ENCODE data around the gene METTL27. TPM values are rescaled to one million over a fixed set of nuclear protein-coding genes. Genes with fewer than 3 reads are reported as not detected.
"Not testable (repeated sequence)": the region's sequence is repeated elsewhere in the genome, so short reads cannot be mapped to it uniquely, and the experiment has no call there.

The METTL27 gene
- total RNA-seq, 2 experiments from 2014 or later = 0.21 TPM; not detected in 1

DNA sequence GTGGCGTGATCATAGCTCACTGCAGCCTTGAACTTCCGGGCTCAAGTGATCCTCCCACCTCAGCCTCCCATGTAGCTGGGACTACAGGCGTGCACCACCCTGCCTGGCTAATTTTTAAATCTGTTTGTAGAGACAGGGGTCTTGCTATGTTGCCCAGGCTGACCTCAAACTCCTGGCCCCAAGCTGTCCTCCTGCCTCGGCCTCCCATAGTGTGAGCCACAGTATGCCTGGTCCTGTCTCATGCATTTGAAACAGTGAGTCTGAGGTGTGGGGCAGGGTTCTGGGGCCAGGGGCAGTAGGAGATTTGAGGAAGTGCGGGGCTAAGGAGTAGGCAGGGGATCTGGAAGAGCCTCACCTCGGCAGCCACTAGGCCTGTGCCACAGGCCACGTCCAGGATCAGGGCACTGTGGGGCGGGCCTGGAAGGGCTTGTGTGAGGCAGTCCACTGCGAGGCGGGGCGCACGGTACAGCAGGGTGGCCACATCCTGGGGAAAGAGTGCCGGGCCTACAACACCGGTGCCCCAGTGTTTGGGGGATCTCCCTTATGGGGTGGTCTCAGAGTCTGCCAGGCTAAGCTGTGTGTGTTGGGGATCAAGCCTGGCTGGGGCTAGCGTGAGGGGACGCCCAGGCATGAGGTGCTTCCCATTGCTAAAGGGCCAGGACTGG lies 1.5 kb downstream of the METTL27 start:
- POLR2A ChIA-PET = no interaction called here
- CTCF ChIA-PET = no interaction called here

DNA sequence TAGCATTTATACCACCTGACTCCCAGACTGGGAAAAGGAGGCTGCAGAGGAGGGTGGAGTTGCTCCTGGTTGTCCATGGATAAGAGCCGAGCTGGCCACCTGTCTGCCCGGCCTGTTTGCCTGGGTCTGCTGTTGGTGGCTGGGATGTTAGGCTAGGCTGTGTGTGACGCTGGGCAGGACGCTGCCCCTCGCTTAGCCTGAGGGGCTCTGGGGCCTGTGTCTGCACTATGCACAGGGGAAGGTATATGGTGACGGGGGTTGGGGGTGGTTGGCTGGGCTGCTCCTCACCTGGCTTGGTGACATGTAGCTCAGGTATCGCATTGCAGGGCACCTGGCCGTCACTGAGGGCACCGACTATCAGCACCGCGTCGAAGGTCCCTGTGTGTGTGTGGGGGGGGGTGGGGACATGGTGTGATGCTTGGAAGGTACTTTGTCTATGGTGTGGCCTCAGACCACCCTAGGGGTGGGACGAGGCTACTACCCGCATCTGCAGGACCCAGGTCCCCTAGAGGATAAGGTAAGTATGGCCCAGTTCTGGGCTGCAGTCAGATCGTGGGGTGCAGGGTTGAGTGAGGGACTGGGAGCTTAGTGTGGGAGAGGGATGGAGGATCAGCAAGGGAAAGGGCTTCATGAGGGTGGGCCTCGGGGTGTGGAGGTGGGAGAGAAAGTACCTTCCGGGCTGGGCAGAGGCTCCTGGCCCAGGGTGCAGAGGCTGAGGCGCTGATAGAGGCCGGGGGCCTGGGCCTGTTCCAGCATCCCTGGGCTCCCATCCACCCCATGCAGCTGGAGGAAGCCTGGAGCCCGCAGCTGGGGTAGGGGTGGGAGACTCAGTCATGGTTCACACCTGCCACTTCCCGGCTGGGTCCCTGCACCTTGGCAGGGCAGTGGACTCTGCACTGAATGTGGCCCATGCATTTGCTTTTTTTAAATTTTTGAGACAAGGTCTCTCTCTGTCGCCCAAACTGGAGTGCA lies 2.3 kb downstream of the METTL27 start:
- ChIA-PET POLR2A (no interaction called here), CTCF (no interaction called here)

DNA sequence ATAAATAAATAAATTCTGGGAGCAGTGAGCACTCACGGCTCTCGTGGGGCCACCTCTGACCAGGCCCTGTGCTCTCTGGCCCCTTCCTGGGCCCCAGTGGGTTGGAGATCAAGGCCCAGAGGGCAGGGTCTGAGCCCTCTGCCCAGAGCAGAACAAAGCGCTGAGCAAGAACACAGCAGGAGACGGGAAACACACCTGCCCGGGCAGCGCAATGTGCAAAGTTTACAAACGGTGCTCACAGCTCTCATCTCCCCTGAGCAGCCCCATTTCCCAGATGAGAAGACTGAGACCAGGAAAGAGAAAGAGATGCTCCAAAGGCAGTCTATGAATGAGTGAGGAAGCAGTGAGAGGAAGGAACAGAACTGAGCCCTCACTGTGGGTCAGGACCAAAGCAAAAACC lies 3.0 kb downstream of the METTL27 start:
- ChIA-PET POLR2A (no interaction called here), CTCF (no interaction called here)

DNA sequence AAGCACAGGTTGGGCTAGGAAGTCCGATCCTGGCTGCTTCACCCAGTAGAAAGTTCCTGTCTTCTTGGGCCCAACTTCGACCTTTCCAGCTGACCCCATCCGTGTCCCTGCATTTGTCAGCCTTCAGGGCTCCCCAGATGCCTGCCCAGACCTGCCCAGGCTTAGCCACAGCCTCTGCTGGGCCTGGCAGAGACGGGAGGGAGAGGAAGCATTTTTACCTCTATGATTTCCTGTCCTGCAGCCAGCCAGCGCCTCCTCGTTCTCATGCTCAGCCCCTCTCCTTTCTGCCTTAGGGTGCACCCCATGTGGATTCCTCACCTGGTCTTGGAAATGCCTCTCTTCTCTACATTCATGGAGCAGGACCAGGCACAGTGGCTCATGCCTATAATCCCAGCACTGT lies 3.7 kb downstream of the METTL27 start:
- ChIA-PET CTCF (no interaction called here), POLR2A (no interaction called here)

DNA sequence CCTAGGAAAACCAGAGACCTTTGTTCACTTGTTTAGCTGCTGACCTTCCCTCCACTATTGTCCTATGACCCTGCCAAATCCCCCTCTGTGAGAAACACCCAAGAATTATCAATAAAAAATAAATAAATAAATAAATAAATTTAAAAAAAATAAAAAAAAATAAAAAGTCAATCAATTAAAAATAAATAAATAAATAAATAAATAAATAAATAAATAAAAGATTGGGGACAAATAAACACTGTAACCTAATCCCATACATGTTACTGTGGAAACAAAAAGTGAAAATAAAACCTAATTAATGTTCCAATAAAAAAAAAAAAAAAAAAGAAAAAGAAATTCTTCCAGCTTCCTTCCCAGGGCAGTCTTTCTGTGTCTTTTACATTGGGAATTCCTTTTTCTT lies 5.1 kb downstream of the METTL27 start:
- CTCF ChIA-PET, POLR2A ChIA-PET: not testable (repeated sequence)

DNA sequence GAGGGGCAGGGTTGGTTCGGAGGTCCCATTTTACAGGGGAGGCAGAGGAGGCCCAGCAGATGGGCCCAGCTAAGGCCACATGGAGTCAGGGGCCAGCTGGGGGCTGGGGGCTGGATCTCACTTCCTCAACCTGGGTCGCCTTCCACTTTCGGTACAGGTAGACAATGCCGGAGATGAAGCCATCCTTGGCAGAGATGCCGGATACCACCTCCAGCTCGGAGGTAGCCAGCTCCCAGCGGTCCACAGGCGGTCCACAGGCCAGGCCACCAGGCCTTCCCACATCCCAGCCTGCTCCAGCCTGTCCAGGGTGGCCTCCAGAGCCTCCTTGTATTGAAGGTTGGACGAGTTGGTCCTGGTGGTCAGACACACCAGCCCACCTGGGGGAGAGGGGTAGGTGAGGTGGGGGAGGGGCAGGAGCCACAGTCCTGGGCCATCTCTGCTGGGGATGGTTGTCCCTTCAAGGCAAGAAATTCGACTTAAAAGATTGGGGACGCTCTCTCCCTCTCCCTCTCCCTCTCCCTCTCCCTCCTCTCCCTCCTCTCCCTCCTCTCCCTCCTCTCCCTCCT lies 7.6 kb downstream of the METTL27 start:
- CTCF ChIA-PET = no interaction called here
- POLR2A ChIA-PET = no interaction called here

DNA sequence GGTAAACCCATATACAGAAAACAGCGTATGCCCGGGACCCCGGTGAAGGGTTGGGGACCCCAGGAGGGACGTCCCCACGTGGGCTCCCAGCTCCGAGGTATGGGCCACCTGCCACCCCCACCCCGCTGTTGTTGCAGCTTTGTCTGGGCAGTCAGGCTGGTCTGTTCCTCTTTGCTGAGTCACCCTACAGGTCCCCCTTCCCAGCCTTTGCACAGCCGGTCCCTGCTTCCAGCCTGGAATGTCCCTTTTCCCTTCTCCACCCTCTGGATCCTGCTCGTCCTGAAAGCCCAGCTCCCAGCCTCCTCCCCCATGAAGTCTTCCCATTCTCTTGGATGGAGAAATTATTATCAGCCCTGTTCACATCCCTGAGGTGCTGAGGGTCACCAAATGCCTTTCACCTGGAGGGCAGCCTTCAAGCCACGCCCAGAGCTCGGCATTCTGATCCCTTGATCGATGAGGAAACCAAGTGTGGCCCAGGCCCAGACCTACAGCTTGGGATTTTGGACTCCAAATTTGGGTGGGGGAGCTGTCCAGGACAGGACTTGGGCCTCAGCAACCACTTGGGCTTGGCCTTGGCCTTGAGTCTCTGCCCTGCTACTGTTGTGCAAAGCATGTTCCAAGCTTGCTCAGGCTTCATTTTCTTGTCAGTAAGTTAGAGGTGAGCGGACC lies 8.9 kb downstream of the METTL27 start:
- ChIA-PET CTCF (no interaction called here), POLR2A (no interaction called here)

DNA sequence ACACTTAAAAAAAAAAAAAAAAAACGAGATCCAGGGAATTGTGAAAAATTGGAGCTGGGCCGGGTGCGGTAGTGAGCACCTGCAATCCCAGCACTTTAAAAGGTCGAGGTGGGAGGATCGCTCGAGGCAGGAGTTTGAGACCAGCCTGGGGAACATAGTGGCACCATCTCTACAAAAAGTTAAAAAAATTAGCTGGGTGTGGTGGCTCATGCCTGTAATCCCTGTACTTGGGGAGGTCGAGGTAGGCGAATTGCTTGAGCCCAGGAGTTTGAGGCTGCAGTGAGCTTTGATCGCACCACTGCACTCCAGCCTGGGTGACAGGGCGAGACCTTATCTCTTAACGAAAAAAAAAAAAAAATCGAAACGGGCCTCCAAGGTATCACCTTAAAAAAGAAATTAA lies 9.5 kb downstream of the METTL27 start:
- ChIA-PET POLR2A (no interaction called here), CTCF (no interaction called here)

DNA sequence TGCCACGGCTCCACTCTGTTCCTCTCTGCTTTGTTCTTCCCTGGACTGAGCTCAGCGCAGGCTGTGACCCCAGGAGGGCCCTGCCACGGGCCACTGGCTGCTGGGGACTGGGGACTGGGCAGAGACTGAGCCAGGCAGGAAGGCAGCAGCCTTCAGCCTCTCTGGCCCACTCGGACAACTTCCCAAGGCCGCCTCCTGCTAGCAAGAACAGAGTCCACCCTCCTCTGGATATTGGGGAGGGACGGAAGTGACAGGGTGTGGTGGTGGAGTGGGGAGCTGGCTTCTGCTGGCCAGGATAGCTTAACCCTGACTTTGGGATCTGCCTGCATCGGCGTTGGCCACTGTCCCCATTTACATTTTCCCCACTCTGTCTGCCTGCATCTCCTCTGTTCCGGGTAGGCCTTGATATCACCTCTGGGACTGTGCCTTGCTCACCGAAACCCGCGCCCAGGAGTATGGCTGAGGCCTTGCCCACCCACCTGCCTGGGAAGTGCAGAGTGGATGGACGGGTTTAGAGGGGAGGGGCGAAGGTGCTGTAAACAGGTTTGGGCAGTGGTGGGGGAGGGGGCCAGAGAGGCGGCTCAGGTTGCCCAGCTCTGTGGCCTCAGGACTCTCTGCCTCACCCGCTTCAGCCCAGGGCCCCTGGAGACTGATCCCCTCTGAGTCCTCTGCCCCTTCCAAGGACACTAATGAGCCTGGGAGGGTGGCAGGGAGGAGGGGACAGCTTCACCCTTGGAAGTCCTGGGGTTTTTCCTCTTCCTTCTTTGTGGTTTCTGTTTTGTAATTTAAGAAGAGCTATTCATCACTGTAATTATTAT lies 10.3 kb downstream of the METTL27 start:
- ChIA-PET CTCF (no interaction called here), POLR2A (no interaction called here)

DNA sequence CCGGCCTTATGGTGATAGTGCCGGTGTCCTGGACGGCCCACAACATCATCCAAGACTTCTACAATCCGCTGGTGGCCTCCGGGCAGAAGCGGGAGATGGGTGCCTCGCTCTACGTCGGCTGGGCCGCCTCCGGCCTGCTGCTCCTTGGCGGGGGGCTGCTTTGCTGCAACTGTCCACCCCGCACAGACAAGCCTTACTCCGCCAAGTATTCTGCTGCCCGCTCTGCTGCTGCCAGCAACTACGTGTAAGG lies 10.8 kb downstream of the METTL27 start:
- CTCF ChIA-PET = no interaction called here
- POLR2A ChIA-PET = no interaction called here

DNA sequence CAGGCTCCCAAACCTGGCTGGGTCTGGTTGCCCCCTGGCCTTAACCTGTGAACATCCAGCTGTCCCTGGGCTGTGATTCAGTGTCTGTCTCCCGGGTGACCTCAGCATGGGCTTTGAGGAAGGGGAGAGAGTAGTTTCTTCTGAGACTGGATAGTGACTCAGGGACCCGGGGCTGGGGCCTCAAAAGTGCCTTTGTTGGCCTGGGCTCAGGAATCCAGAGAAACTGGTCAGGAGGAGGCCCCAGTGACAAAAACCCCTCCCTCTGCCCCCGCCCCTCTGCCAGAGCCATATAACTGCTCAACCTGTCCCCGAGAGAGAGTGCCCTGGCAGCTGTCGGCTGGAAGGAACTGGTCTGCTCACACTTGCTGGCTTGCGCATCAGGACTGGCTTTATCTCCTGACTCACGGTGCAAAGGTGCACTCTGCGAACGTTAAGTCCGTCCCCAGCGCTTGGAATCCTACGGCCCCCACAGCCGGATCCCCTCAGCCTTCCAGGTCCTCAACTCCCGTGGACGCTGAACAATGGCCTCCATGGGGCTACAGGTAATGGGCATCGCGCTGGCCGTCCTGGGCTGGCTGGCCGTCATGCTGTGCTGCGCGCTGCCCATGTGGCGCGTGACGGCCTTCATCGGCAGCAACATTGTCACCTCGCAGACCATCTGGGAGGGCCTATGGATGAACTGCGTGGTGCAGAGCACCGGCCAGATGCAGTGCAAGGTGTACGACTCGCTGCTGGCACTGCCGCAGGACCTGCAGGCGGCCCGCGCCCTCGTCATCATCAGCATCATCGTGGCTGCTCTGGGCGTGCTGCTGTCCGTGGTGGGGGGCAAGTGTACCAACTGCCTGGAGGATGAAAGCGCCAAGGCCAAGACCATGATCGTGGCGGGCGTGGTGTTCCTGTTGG lies 11.4 kb downstream of the METTL27 start, which contains the start of gene CLDN4:
CLDN4 (plus strand) TSS at position 316 of the 903 bp plus-strand sequence; CDS start at position 522, 206 bp downstream.
- POLR2A ChIA-PET = no interaction called here
- CTCF ChIA-PET = no interaction called here

DNA sequence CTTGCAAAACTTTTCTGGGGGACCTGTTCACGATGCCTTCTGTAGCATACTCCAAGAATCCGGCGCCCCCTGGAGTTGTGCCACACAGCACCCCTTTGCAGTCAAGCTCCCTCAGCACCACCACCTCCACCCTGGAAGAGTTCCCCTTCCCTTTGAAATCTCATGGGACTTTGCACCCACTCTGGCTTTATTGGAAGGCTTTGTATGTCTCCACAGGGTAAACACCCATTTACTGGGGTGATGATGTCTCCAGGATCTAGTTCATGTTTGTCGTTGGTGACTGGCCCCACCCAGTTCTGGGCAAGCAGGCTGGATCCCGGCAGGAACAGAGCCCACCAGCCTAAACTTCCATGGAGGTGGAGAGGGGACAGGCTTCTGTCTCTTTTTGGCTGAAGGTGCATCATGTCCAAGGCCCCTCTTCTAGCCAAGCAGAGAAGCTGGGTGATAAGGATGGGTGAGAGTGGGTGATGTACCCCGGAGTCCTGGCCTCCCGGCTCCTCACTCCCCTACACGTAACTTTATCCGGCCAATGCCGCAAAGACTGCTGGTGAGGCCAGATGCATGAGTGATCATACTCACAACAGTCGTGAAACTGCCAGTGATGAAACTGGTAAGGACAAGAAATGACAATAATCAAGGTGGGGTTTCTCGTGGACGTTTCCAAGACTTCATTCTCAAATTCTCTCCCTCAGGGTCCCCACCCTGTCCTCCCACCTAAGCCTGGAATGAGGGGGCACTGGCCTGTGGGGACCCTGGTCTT lies 12.2 kb downstream of the METTL27 start:
- CTCF ChIA-PET = interaction anchor here (1.2 kb wide), 1 partner anchor 25 kb away, joined by 3 read pairs; no protein-coding TSS in a partner anchor

DNA sequence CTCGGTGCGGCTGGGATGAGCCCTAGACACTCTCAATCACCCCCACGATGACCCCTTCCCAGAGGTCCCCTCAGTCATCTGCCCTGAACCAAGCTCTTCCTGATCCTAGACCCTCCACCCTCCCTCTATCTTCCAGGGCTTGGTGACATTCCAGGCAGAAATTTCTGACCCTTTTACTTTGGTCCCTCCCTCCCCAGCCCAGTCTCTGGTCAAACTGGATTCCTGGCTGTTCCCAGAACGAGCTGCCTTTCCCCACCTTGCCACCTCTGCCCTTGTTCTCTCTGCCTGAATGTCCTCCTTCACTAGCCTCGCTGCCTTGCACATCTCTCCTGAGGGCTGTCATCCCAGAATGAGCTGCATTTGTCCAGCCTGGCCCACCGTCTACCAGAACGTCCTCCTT lies 12.8 kb downstream of the METTL27 start:
- POLR2A ChIA-PET = no interaction called here
- CTCF ChIA-PET = interaction anchor here (1.0 to 1.2 kb wide), 2 partner anchors 22 to 25 kb away, joined by 3 read pairs; no protein-coding TSS in a partner anchor

More for the DNA sequence above, 12.2 kb downstream of the METTL27 start:
- POLR2A ChIA-PET = no interaction called here

DNA sequence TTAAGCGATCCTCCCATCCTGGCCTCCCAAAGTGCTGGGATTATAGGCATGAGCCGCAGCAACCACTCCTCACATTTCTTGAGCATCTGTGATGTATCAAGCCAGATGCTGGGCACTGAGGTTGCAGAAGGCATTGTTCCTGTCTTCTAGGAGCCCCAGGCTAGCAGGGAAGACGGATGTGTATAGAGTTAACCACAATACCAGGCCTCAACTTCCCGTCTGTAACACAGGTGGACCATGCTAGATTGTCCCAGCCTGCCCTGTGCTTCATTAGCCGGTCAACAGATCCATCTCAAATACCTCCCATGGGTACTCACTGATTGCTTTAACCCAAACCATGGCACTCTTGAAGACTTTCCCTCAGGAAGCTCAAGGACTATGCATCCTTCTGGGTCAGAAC lies 13.3 kb downstream of the METTL27 start:
- CTCF ChIA-PET = interaction anchor here (1.0 to 1.2 kb wide), 2 partner anchors 22 to 26 kb away, joined by 3 read pairs; no protein-coding TSS in a partner anchor
- POLR2A ChIA-PET = no interaction called here

DNA sequence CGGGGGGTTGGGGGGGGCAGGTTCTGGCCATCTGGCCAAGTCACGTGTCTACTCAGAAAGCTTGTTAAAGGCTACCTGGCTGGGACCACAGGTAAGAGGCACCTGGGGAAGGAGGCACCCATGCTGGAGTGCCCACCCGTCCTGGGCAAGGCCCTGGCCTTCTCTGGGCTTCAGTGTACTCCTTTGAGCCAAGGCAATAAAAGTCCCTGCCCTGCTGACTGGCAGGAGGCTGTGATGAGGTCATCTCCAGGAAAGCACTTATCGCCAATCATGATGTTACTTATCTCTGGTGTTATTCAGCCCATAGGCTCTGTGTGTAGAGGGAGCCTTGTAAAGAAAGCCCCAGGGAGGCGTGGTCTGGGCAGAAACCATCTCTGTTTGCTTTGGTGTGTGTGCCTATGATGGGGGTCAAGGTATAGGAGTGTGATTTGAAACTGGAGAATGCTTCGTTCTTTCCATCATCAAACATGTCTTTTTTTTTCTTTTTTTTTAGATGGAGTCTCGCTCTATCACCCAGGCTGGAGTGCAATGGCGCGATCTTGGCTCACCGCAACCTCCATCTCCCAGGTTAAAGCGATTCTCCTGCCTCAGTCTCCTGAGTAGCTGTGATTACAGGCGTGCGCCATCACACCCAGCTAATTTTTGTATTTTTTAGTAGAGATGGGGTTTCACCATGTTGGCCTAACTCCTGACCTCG lies 14.1 kb downstream of the METTL27 start:
- ChIA-PET CTCF (interaction anchor here (2.1 kb wide), 1 partner anchor 27 kb away, joined by 10 read pairs; no protein-coding TSS in a partner anchor), POLR2A (no interaction called here)

DNA sequence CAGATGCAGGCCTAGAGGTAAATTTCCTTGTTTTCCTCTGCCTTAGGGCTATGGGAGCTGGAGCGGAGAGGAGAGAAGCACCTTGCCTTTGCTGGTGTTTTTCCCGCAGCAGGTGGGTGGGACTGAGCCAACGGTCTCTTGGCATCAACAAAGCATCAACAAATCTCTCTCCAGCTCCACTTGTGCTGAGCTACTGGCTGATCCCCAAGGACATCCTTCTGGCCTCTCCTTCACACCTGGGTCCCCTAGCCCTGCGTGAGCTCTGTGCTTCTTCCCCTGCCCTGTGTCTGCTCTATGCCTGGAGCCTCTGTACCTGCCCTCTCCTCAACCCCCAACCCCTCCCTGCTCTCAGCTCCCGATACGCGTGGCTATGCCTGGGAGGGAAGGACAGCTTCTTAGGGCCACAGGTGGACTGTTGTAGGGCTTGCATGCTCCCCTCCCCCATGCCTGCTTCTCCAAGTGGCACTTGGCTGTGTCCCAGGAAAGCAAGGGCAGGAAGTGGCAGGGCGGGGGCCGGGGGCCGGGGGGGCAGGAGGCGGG lies 14.7 kb downstream of the METTL27 start:
- CTCF ChIA-PET = interaction anchor here (2.1 kb wide), 1 partner anchor 27 kb away, joined by 10 read pairs; no protein-coding TSS in a partner anchor
- POLR2A ChIA-PET = no interaction called here

DNA sequence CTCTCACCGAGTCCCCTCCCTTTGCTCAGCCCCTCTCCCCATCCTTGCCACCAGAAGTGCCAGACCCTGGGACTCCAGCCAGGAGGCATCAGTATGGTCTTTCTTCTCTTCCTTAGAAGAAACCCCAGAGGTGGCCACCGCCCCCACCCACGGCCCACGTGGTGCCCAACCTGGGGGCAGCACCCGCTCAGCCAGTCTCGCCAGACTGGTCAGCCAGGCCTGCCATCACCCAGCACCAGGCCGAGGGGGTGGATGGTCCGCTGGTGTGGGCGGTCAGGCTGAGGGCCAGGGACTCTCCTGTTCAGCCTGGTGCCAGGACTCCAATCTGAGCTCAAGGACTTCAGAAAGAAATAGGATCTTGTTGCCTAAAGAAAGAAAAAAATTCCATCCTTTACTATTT lies 17.3 kb downstream of the METTL27 start:
- POLR2A ChIA-PET = no interaction called here
- CTCF ChIA-PET = no interaction called here
